Fibroblast of lung (primary cell): ENCODE data around the gene CPNE6.

Experiments used
- CTCF ChIP-seq, 2 donors: IDR thresholded peaks in 1 of 2; conservative IDR thresholded peaks in 1 of 2; 1 replicate in 1 of 2; 2 replicates in 1 of 2; pipeline ENCODE4 v1.5.1; 2011 to 2012; ENCODE audit warnings: low read length in 2 of 2, control low read depth in 1 of 2, inconsistent platforms in 1 of 2, low read depth in 1 of 2, mild to moderate bottlenecking in 1 of 2
- EZH2 ChIP-seq: IDR thresholded peaks from 2 replicates; pipeline ENCODE4 v1.5.1; 2012; ENCODE audit warnings: low read length, control low read depth, mild to moderate bottlenecking; ENCODE audit errors: missing control alignments

- no peak for TF ChIP-seq CTCF (conservative IDR thresholded peaks at IDR 0.05 in 1 of 2, IDR thresholded peaks at IDR 0.05 in 1 of 2; ENCODE audit: low read depth in 1 of 2, low read length in 2 of 2)
- no peak for TF ChIP-seq EZH2
Observed at GRCh38 chr14:24098229-24098926, 27.0 kb downstream of the CPNE6 start.
